GM19455 (cell line): Measurements from ENCODE around the gene UPK3A.

ENCODE experiments used
- ATAC-seq: cut with Tn5 transposase; IDR thresholded peaks from one replicate; pipeline ENCODE4 v1.9.1; 2021; ENCODE audit not compliant: unreplicated experiment

Gene UPK3A

DNA sequence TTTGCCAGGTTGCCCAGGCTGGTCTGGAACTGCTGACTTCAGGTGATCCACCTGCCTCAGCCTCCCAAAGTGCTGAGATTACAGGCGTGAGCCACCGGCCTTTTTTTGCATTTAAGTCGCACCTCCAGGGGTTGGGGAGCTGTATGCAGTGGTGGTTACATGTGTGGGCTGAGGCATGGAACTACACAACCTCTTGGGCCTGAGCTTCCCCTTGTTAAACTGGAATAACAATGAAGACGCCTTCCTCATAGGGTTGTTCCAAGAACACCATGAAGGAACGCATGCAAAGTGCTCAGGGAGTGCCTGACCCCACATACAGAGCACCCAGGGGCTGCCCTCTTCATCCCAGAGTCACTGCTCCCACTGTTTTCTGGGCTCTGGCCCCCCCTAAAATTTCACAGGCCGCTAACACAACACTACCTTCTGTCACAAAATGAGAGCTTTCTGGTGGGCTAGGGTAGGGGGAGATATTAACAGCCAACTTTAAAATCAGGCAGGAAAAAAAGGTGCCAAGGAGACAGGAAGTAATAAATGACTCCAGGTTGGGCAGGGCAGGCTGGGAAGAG lies 23.7 kb downstream of the UPK3A start:
- ATAC-seq = no peak

DNA sequence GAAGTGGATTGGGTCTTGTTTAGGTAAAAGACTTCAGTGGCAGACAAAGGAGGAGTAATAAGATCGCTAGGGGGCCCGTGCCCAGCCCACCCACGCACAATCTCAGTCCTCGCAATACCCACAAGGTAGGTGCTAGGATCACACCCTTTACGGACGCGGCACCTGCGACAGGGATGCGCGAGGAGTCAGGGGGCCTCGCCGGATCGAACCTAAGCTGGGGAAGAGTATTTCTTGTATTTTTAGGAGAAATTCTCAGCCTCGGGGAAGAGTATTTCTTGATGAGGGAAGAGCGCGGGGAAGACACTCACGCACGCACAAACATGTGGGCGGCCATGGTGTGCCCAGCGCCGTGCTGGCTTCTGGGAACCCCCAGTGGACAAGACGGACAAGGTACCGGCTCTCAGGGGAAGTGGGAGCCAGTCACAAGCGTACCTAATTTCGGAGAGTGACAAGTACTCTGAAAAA lies 24.2 kb downstream of the UPK3A start:
- no peak for ATAC-seq

DNA sequence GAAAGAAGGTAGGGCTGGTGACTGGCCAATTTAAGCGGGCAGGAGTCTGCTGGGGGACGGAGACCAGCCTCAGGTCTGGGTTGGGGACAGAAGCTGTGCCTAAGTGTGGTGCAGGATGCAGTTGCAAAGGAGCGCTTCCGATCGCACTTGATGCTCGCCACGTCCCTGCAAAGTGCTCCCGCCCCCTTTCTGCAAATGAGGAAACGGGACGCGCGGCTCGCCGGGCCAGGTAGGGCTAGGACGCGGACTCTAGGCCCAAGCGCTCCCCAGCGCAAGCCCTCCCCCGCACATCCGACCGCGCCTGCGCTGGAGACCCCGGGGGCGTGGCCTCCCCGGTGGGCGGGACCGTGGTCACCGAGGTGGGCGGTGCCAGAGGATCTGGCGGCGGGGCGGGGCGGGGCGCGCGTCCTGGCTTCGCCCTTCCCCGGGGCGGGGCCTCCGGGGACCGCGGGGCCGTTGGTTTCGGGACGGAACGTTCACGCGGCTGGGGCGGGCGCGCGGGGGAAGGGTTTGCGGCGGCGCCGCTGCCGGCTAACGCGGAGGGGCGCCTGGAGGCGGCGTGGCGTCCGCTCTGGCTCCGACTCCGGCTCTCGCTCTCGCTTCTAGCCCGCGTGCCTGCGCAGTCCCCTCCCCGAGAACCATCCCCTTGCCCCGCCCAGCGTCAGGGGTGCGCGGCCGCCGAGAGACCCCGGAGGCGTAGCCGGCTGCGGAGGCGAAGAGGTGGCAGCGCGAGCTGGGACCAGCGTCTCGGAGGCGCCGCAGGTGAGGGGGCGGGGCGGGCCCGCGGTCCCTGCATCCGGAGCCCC lies 24.9 kb downstream of the UPK3A start, which contains the start of gene FAM118A:
FAM118A (plus strand) TSS at position 513 of the 806 bp plus-strand sequence. CDS start 12,446 bp downstream, outside the sequence.
- ATAC-seq = peak; percentile 77

DNA sequence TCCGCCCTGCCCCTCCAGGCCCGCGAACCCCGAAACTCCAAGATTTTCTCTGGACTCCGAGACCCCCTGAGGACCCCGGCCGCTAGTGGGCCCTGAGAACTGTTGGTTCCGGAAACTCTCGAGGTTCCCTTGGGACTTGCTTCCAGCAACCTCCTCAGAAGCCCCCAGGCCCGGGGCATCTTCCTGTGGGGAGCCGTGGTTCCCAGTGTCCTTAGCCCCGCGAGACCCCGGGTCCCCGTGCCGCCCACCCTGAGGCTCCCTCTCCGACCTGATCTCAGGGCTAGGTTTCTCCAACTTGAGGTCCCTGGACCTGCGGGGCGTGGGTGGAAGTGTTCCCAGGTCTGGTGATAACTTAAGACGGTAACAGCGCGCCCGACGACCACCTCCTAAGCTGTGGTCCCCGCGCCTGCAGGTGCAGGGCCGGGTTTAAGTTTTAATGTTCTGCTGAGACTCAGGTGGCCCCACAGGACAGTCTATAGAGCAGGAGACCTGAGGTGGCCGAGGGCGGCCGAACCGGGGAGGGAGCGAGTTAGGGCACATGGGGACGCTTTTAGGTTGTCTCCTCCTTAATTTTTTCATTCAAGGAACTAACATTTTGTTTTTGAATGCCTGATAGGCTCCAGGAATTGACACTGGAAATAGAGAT lies 25.7 kb downstream of the UPK3A start:
- no peak for ATAC-seq

DNA sequence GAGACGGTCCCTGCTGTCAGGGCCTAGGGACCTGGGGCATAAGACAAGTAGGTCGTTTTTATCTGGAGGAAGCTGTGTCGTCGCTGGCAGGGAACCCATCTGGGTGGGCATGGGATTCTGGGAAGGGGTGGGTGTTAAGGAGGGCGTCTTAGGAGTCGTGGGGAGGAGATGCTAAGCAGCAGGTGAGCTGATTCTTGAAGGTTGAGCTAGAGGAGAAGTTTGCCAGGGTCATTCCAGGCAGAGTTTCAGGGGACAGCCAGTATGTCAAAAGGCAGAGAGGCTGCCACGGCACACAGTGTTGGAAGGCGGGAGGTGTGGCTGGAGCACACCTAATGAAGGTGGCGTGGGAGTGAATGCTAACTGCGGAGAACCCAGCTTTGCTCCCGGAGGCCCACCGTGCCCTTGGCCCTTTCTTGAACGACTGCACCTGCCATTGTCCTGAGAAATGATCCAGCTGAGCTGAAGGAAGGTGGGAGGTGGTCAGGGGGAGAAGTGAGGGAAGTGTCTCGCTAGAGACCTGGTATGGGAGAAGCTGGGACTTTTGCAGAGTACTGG lies 26.3 kb downstream of the UPK3A start:
- no peak for ATAC-seq

DNA sequence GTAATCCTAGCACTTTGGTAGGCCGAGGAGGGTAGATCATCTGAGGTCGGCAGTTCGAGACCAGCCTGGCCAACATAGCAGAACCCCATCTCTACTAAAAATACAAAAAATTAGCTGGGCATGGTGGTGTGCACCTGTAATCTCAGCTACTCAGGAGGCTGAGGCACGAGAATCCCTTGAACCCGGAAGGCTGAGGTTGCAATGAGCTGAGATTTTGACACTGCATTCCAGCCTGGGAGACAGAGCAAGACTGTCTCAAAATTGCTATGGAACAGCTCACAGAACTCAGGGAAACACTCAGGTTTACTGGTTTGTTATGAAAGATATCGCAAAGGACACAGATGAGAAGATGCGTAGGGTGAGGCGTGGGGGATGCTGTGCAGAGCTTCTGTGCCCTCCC lies 27.7 kb downstream of the UPK3A start:
- no peak for ATAC-seq

DNA sequence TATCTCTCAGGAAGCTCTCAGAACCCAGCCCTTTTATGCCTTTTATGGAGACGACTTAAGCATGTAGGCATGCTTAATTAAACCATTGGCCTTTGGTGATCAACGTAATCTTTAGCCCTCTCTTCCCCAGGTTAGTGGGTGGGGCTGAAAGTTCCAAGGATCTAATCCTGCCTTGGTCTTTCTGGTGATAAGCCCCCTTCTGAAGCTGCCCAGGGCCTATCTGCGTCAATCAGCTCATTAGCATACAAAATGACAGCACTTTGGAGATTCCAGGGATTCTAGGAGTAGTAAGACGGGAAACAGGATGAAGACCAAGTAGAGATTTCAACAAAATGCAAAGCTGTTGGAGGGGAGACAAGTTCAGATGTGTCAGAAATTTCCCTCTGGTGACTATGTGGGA lies 28.1 kb downstream of the UPK3A start:
- ATAC-seq = no peak

DNA sequence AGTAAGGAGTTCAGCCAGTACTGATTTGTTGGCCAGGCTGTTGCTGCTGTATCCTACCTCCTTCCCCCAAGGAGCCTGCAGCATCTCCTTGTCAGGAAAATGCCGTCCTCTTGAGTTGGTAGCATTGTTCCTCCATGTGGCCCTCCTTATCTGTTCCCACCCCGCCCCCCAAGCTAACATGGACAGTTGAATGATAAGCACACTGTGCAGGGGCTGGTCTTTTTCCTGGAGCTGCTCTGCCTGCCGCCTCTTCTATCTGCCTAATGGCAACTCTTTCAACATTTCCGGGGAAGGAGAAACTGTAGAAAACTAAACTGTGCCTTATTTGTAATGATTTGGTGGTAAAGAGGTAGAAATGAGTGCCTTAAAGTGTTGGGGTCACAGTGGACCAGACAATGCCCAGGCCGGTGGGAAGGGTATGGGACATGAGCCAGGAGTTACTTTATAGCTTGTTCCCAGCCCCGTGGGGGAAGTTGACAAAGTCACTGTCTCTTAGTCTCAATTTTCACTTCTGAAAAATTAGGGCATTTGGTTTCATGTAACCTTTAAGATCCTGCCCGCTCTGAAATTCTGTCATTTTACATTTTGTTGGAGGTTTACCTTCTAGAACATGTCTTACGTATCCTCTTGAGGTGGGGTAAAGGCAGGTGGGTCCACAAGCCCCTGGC lies 29.4 kb downstream of the UPK3A start:
- ATAC-seq = no peak

DNA sequence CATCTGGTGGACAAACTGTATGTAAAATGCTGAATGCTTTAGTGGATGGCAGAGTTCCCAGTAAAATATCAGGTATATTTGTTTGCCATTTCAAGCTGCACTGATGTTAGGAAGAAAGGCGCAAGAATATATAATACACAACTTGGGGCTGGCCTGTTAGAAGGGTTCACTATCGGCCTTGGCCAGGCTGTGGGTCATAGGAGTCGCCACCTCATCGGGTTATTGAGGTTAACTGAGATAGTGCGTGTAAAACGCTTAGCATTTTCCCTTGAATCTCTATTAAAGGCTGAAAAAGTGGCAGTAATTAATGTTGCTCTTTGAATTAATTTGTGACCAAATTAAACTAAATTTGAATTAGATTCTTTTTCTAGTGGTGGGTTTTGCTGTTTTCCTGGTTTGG lies 30.0 kb downstream of the UPK3A start:
- no peak for ATAC-seq

DNA sequence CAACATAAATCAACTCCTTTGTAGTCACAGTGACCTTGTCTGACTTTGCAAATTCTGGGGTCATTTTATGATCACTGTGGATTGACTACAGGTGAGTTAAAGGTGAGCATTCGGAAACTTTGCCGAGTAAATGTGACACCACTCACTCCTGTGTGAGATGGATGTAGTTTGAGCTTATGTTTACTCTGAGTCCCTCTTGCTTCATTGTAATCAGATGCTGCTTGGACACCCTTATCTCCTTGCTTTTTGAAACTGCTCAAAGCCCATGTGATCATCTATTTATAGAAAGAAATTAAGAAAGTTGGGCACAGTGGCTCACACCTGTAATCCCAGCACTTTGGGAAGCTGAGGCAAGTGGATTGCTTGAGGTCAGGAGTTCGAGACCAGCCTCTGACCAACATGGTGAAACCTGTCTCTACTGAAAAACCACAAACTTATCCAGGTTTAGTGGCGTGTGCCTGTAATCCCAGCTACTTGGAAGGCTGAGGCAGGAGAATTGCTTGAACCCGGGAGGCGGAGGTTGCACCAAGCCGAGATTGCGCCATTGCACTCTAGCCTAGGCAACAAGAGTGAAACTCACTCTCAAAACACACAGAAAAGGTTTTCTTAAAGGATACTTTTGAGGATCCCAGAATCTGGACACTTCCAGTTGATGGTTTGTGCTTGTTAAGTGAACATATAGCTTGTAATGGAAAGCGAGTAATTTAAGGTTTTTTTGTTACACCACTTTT lies 32.2 kb downstream of the UPK3A start:
- no peak for ATAC-seq

DNA sequence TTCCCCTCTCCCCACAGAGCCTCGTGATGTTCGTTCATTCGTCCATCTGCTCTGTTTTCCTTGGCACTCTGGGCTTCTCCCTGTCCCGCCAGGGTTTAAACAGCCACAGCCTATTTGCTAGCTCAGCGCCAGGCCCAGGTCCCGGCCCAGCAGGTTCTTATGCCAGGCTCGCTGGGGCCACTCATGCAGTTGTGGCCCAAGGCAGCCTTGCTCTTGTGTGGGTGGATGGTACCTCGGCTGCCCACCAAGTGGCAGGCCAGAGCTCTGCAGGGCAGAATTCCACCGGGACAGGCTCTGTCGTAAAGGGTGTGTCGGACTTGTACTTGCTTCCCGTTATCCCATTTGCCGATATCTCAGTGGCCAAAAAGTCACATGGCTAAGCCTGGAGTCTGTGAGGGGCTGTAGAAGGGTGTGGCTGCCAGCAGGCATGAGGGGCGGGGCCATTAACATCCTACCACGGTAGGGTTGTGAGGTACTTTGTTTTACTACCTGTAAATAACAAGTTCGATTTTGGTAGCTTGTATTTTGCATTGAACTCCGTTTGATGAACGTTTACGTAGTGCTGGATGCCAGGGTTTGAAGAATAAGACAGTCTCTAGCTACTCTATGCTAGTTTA lies 32.9 kb downstream of the UPK3A start:
- ATAC-seq = no peak

DNA sequence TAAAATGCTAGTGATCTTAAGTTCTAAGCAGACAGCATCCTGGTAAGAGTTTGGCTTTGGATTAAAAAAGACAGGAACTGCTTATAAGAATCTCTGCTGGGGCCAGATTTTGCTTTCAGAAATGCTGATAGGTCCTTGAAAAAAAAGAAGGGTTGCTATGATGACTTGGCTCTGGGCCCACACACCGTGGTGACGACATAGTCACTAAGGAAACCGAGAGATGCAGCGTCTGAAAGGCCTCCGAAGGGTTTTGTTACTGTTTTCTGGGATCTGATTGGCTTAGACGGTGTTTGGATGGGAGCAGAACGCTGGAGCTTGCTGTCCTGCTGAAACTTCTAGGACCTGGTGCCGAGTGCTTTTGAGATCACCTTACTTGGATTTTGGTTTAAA lies 33.4 kb downstream of the UPK3A start:
- ATAC-seq = no peak

DNA sequence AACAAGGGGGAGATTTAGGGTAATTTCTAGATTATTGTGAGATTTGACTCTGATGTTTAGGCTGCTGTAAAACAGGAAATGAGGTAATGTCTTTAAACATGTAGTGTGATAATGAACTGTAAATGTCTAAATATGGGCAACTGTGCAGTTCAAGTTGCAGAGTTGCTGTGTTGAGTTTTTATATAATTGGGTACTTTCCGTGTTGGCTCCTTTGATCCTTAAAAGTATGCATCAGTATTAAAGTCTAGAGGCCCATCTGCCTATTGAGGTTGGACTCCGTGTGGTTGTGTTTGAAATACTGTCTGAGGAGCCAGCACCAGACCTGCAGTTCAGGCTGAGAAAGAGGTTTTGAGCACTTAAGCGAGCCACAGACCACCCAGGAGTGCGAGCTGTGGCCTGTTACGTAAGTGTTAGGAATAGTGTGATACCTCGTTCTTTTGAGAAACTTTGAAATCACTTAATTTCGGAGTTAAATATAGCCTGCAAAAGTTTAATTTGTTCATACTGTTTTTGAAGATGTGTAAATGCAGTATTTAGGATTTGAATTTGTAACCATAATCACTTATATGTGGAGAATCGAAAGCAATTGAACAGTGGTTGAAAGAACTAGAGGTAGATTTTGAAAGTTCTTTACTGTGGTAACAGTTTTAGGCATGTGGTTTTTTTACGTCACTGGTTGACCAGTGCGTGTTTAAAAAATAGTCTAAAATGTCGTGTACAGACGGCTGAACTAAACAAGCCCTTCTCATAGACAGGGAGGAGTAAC lies 34.0 kb downstream of the UPK3A start:
- no peak for ATAC-seq

DNA sequence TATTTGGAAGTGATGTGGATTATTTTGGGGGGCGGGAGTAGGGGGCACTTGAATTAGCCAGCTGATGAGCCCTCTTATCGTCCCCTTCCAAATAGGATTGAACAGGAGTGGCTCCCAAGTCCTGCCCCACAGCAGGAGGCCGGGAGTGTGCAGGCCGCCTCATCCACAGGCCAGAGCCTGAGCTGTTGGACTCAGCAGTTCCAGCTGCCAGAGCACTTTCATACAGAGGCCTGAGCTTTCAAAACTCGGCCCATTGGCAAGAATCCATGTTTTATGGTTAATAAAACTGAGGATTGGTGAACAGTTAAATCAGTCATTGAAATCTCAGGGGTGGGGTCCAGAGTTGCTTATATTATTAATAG lies 34.6 kb downstream of the UPK3A start:
- no peak for ATAC-seq

DNA sequence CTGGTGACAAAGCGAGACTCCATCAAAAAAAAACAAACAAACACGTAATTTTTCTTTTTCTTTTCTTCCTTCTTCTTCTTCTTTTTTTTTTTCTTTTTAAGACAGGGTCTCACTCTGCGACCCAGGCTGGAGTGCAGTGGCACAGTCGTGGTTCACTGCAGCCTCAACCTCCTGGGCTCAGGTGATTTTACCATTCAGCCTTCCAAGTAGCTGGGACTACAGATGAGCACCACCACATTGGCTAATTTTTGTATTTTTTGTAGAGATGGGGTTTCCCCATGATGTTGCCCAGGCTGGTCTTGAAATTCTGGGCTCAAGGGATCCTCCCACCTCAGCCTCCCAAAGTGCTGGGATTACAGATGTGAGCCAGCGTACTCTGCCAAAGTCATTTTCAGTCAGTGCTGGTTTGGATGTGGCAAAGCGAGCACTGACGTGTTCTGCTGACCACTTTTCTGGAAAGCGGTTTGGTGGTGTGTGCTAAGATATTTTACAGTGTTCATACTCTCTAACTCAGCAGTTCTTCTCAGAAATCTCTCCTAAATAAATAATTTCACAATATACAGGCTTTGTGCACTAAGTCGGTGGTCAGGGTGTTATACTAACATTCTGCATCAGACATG lies 35.7 kb downstream of the UPK3A start:
- no peak for ATAC-seq

DNA sequence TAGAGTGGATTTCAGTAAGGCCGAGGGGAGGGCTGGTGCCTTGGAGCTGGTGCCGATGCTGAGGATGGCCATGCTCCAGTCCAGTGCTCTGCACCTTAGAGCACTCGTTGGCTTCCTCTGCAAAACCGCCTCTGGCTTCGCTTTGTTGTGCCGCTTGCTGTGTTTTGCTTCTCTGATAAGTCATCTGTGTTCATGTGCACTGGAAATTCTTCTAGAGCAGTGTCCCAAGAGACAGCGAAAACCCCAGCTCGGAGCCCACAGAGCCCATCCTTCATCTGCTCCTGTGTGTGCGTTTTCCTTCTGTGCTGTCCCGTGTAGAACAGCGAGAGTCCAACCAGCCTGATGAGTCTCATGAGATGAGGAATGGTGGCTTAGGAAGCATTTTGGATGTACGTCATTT lies 37.1 kb downstream of the UPK3A start:
- ATAC-seq = no peak

DNA sequence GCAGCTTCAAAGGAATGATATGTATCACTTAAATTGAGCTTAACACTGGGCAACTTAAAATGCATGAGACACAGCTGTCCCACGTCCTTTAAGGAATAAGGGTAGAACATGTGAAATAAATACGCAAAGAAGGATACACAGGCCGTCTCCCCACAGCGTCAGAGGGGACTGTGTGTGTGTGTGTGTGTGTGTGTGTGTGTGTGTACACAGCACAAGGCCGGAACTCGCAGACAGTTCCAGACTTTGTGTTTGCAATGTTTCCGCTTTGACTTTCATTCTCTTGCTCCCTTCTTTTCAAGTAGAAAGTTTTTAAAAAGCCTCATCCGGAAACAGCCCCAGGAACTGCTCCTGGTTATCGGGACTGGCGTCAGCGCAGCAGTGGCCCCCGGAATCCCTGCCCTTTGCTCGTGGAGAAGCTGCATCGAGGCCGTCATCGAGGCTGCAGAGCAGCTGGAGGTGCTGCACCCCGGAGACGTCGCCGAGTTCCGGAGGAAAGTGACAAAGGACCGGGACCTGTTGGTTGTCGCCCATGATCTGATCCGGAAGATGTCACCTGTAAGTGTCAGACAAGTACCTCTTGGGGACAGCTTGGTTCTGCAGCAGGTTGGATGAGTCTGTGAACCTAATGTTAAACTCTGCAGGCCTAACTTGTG lies 38.2 kb downstream of the UPK3A start:
- ATAC-seq = no peak

DNA sequence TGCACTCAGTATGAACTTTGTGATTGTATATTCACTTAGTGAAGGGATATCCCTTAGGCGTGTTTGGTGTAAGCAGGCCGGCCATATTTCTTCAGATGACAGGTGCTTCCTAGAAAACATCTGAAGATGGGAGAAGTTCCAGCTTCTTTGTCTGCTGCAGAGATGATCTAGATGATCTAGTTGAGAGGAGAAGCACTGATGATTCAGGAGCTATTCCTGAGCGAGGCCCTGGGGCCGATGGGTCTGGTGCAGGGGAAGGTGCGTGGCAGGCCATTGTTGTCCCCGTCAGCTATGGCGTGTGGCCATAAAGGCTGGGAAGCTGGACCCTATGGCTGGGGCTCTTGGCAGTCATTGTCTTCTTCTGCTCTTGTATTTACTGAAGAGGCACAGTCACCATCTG lies 38.9 kb downstream of the UPK3A start:
- no peak for ATAC-seq

DNA sequence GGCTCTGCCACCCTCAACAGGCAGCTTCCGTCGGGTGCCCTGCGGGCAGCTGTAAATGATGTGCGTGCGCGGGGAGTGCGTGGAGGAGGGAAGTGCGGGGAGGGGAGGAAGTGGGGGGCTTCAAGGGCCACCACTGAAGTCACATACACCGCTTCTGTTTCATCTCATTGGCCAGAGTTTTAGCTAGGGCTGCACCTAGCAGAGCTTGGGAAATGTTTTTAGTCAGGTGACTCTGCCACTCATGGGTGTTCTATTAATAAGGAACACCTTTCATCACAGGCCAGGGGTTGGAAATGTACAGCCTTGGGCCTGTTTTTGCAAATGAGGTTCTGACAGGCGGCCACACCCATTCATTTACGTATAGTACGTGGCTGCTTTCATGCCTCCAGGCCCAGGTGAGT lies 39.6 kb downstream of the UPK3A start:
- no peak for ATAC-seq
